ENCODE data around the gene B4GALT5.

- no peak for TF ChIP-seq CTCF (IDR thresholded peaks at IDR 0.05)
- TF ChIP-seq POLR2A (IDR thresholded peaks at IDR 0.05), result no peak
Measured at GRCh38 chr20:49751397-49751736, 37.7 kb upstream of the B4GALT5 start.
